ENCODE data around the gene GYPC.

The GYPC gene

DNA sequence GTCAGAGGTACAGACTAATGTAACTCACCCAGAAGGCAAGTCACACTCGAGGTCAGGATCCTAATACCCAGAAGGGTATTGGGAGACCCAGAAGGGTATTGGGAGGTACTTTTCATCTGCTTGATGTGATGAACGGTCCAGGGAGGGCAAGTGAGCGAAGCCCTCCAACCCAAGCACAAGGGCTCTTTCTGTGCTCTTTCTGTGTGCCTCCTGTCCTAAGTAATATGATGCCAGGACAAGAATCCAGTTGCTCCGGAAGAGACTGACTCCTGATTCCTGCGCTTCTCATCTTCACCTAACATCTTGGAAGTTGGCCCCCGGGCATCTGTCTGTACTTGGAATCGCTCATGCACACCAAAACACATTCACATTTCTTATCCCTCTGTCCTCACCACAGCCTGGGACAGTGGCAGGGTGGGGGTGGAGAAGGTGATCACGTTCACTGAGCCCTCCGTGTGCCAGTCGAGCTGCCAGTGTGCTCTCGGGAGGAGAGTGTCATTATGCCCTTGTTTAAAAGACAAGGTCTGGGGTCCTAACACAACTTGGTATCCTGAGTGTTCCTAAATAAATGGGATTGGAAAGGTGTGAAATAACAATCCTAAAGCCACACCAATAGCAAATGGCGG lies 17.1 kb downstream of the GYPC start:
- in situ Hi-C loops (cut with HindIII; ENCODE audit: low sequenced_read_pairs) = no loop called here
- TF ChIP-seq, protein P1, sequence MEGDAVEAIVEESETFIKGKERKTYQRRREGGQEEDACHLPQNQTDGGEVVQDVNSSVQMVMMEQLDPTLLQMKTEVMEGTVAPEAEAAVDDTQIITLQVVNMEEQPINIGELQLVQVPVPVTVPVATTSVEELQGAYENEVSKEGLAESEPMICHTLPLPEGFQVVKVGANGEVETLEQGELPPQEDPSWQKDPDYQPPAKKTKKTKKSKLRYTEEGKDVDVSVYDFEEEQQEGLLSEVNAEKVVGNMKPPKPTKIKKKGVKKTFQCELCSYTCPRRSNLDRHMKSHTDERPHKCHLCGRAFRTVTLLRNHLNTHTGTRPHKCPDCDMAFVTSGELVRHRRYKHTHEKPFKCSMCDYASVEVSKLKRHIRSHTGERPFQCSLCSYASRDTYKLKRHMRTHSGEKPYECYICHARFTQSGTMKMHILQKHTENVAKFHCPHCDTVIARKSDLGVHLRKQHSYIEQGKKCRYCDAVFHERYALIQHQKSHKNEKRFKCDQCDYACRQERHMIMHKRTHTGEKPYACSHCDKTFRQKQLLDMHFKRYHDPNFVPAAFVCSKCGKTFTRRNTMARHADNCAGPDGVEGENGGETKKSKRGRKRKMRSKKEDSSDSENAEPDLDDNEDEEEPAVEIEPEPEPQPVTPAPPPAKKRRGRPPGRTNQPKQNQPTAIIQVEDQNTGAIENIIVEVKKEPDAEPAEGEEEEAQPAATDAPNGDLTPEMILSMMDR (IDR thresholded peaks at IDR 0.05; ENCODE audit: low read depth, low read length) = no peak
- DNase-seq (ENCODE audit: low read depth, low spot score) = no peak
- no peak overlapping the region for H3K4me3 ChIP-seq (ENCODE audit: low read depth, low read length)

DNA sequence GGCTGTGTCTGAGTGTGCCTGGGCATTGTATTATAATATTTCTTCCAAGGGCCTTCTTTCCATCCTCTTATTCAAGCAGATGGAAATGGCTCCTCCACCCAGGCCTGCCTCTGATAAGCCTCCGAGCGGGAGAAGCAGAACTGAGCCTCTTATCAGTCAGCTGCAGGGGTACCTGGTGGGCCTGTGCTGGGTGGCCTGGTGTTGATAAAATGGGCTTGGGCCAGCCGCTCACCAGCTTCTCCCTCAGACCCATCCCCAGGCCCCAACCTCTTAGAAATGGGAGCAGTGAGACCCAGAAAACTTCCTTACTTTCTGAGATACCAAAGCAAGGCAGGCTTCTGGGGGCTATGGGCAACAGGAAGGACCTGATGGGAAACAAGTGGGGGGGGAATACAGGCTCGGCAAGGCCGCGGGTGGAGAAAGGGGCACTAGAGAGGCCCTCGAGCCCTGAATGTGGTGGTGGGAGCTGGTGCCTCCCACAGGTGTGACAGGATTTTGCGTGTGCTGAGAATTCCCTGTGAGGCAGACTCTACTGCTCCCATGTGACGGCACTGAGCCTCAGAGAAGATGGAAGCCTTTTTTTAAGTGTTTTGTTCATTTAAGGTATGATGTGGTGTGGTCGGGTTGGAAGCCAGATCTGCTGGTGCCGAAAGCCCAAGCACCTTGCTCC lies 18.3 kb downstream of the GYPC start:
- H3K4me3 ChIP-seq (ENCODE audit: low read depth, low read length) = no peak overlapping the region
- TF ChIP-seq, protein P1 (IDR thresholded peaks at IDR 0.05; ENCODE audit: low read depth, low read length) = no peak
- in situ Hi-C loops (cut with HindIII; ENCODE audit: low sequenced_read_pairs) = no loop called here
- no peak for DNase-seq (ENCODE audit: low read depth, low spot score)

DNA sequence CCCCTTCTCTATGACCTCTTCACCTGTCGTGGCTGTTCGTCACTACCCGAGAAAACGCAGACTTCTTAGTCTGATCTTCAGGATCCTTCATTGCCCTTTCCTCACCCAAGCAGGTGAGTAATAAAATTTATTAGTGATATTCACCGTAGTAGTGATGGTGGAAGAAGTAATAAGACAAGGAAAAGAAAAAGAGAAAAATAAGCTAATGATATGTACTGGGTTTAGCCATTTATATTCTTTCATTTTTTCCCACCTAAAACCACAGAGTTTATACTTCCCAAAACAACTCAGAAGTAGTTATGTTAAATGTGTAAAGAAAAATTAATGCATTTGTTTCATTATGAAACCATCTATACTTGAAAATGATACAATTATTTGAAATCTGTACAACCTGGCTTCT lies 19.7 kb downstream of the GYPC start:
- TF ChIP-seq, protein P1 (IDR thresholded peaks at IDR 0.05; ENCODE audit: low read depth, low read length) = no peak
- no peak overlapping the region for H3K4me3 ChIP-seq (ENCODE audit: low read depth, low read length)
- no peak for DNase-seq (ENCODE audit: low read depth, low spot score)
- in situ Hi-C loops (cut with HindIII; ENCODE audit: low sequenced_read_pairs) = no loop called here

DNA sequence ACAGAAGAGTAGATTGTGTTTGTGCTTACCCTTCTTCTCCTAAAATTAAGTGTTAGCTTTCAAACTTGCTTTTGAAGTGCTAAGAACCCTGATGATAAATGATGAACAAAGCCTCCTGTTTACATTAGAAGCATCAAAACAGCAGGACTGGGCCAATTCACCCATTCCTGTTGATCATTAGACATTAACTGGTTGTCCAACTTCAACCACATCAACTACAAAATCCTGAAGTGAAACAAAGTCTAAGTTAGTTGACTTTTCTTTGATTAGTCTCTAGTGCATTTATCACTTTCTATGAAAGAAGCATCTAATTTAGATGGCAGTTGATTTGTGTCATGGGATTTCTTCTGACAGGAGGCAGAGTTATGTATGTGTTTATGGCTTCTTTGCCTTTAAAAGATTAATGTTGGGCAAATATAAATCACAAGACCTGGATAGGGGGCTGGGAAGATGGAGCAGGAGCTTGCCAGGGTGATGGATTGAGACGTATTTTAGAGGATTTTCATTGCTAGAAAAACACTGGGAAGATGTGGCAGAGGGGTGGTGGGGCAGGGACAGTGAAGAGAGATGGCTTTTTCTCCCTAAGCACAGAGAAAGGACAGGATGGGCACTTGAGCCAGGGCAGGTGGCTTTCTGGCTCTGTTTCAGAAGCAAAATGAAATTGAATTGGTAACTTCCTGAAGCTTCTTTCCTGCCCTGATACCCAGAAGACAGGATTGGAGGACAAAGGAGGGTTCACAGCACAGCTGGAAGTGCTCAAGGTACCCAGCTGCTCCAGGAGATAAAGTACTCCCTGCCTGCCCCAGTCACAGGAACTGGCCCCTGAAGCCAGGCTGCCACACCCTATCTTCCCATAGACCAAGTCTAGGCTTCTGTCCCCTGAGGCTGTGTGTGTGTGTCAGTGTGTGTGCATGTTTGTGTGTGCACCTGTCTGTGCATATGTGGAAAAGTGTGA lies 20.5 kb downstream of the GYPC start:
- TF ChIP-seq, protein P1 (IDR thresholded peaks at IDR 0.05; ENCODE audit: low read depth, low read length) = no peak
- no peak for DNase-seq (ENCODE audit: low read depth, low spot score)
- in situ Hi-C loops (cut with HindIII; ENCODE audit: low sequenced_read_pairs) = no loop called here
- H3K4me3 ChIP-seq (ENCODE audit: low read depth, low read length) = no peak overlapping the region

DNA sequence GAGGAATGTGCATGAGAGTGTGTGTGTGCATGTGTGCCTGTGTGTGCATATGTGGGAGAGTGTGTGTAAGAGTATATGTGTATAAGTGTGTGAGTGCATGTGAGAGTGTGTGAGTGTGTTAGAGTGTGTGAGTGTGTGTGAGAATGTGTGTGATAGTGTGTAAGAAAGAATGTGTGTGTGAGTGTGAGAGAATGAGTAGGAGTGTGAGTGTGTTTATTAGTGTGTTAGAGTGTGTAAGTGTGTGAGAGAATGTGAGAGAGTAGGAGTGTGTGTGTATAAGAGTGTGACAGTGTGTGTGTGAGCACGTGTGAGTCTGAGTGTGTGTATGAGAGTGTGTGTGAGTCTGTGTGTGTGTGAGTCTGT lies 21.2 kb downstream of the GYPC start:
- no peak for DNase-seq (ENCODE audit: low read depth, low spot score)
- in situ Hi-C loops (cut with HindIII; ENCODE audit: low sequenced_read_pairs) = no loop called here
- H3K4me3 ChIP-seq (ENCODE audit: low read depth, low read length) = no peak overlapping the region
- TF ChIP-seq, protein P1 (IDR thresholded peaks at IDR 0.05; ENCODE audit: low read depth, low read length) = no peak

DNA sequence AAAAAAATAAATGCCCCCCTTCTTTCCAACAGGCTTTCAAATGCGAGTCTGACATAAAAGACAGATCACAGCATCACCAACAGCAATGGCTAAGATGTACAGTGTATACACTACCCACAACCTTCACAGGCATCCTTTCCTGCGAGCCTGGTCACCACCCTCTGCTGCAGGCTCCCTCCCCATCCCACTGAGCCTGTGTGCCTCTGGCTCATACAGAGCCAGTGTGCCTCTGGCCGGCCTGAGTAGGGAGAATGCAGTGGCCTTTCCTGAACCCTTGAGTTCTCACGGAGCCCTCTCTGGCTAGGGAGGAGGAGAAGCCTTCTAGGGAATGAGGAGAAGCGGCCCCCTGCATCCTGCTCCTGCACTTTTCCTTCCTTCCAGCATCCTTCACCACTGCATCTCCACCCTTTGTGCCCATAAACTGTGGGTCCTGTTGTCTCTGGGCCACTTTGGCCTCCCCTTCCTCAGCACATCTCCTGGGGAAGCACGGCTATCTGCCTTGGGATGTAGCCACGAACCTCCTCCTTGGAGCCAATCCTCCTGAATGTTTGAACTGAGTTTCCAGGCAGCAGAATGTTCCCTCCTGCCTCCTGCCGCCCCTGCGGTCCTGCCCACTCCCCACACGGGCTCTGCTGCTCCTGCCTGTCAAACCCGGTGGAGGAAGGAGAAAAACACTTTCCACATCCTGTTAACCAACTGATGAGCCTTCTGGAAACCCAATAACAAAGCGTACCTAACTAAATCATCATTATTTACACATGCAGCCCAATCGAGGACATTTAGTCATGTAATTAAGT lies 22.5 kb downstream of the GYPC start:
- in situ Hi-C loops (cut with HindIII; ENCODE audit: low sequenced_read_pairs) = no loop called here
- DNase-seq (ENCODE audit: low read depth, low spot score) = no peak
- H3K4me3 ChIP-seq (ENCODE audit: low read depth, low read length) = no peak overlapping the region
- TF ChIP-seq, protein P1 (IDR thresholded peaks at IDR 0.05; ENCODE audit: low read depth, low read length) = no peak
